ENCODE measurements around the gene TMEM201.

Gene TMEM201

DNA sequence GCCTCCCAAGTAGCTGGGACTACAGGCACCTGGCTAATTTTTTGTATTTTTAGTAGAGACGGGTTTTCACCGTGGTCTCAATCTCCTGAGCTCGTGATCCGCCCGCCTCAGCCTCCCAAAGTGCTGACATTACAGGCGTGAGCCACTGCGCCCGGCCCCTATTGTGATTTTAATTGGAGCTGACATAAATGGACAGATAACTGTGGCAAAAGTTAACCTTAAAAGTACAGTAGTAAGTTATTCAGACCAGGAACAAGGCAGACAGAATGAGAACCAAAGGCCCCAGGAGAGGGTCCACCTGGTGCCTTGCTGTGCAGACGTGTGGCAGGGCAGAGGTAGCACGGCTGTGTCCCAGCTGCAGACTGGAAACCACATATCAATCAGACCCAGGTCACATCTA is 11.0 kb downstream of the TMEM201 start:
- no peak overlapping the region for H2BK5ac ChIP-seq (ENCODE audit: low read length)
- no peak overlapping the region for H3K27ac ChIP-seq (ENCODE audit: low read depth, low read length)
- H3K4me2 ChIP-seq (ENCODE audit: low read length) = no peak overlapping the region
- H3K56ac ChIP-seq (ENCODE audit: low read length) = no peak overlapping the region
- no peak overlapping the region for H2AK5ac ChIP-seq (ENCODE audit: low read length)
- no peak overlapping the region for H3K23ac ChIP-seq (ENCODE audit: low read length)
- H3K79me2 ChIP-seq (ENCODE audit: control insufficient read depth, insufficient read depth, low read length) = peaks cover 3% of the 10 kb centered on the region
- no peak overlapping the region for H3K9ac ChIP-seq (ENCODE audit: low read length)
- peaks cover 5% of the 10 kb centered on the region for H3K36me3 ChIP-seq (ENCODE audit: control insufficient read depth, insufficient read depth, low read length)
- H3K18ac ChIP-seq (ENCODE audit: low read length) = no peak overlapping the region
- no CpG with 5 or more reads among the region's 10 CpGs for WGBS (ENCODE audit: extremely low coverage, insufficient coverage, low lambda C conversion rate)
- no peak overlapping the region for H3K4me3 ChIP-seq (ENCODE audit: low read length)
- H3K27me3 ChIP-seq (ENCODE audit: insufficient read depth, low read length, poor library complexity) = no peaks in the 10 kb centered on the region
- H2BK120ac ChIP-seq (ENCODE audit: low read depth, low read length) = no peak overlapping the region
- H3K4ac ChIP-seq (ENCODE audit: low read depth, low read length) = no peak overlapping the region
- no peak overlapping the region for H4K5ac ChIP-seq (ENCODE audit: low read length)
- no peaks in the 10 kb centered on the region for H3K4me1 ChIP-seq (ENCODE audit: control insufficient read depth, low read depth, low read length)
- peaks cover 4% of the 10 kb centered on the region for H3K79me1 ChIP-seq (ENCODE audit: low read length)
- H2BK15ac ChIP-seq (replicated peaks; ENCODE audit: low read depth) = no peak overlapping the region
- no peak for DNase-seq
- no peak overlapping the region for H4K8ac ChIP-seq (ENCODE audit: low read depth, low read length)

DNA sequence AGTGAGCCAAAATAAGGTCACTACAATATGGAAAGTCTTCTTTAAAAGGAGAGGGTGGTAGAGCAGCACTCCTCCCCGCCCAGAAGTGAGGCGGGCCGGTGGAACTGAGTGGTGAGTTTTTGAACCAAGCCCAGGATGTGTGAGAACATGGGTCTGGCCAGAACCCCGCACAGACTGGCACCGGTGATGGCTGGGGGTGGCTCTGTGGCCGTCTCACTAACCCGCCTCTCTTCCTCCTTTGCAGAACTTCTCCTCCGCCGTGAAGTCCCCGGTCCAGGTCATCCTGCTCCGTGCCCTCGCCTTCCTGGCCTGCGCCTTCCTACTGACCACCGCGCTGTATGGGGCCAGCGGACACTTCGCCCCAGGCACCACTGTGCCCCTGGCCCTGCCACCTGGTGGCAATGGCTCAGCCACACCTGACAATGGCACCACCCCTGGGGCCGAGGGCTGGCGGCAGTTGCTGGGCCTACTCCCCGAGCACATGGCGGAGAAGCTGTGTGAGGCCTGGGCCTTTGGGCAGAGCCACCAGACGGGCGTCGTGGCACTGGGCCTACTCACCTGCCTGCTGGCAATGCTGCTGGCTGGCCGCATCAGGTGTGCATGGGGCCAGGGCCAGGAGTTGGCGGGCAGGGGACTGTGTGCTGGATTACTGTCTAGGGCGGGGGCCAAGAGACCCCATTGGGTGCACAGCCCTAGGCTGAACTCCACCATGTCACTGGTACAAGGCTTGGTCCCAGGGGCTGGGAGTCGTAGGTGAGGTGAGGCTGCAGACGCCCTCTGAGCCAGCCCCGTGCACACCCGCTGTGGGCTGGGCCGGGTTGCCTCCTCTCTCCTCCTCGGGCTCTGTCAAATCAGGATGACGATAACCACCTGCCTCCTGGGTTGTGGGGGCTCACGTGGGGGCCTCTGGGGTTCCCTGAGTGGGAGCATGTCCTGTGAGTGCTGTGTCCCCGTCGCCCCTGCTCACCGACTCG is 12.4 kb downstream of the TMEM201 start:
- Histone ChIP-seq H3K36me3 (ENCODE audit: control insufficient read depth, insufficient read depth, low read length) (peaks cover 5% of the 10 kb centered on the region), H3K79me1 (ENCODE audit: low read length) (no peaks in the 10 kb centered on the region), H3K4me3 (ENCODE audit: low read length) (no peak overlapping the region), H4K8ac (ENCODE audit: low read depth, low read length) (no peak overlapping the region), H3K56ac (ENCODE audit: low read length) (no peak overlapping the region), H2BK5ac (ENCODE audit: low read length) (no peak overlapping the region), H3K27ac (ENCODE audit: low read depth, low read length) (no peak overlapping the region), H2AK5ac (ENCODE audit: low read length) (no peak overlapping the region), H4K5ac (ENCODE audit: low read length) (no peak overlapping the region), H3K4ac (ENCODE audit: low read depth, low read length) (no peak overlapping the region), H2BK15ac (replicated peaks; ENCODE audit: low read depth) (no peak overlapping the region), H3K27me3 (ENCODE audit: insufficient read depth, low read length, poor library complexity) (no peaks in the 10 kb centered on the region), H3K4me1 (ENCODE audit: control insufficient read depth, low read depth, low read length) (no peaks in the 10 kb centered on the region), H2BK120ac (ENCODE audit: low read depth, low read length) (no peak overlapping the region), H3K79me2 (ENCODE audit: control insufficient read depth, insufficient read depth, low read length) (no peaks in the 10 kb centered on the region), H3K4me2 (ENCODE audit: low read length) (no peak overlapping the region), H3K18ac (ENCODE audit: low read length) (no peak overlapping the region), H3K23ac (ENCODE audit: low read length) (no peak overlapping the region), H3K9ac (ENCODE audit: low read length) (no peak overlapping the region)
- DNase-seq = no peak
- WGBS (ENCODE audit: extremely low coverage, insufficient coverage, low lambda C conversion rate) = no CpG with 5 or more reads among the region's 39 CpGs

DNA sequence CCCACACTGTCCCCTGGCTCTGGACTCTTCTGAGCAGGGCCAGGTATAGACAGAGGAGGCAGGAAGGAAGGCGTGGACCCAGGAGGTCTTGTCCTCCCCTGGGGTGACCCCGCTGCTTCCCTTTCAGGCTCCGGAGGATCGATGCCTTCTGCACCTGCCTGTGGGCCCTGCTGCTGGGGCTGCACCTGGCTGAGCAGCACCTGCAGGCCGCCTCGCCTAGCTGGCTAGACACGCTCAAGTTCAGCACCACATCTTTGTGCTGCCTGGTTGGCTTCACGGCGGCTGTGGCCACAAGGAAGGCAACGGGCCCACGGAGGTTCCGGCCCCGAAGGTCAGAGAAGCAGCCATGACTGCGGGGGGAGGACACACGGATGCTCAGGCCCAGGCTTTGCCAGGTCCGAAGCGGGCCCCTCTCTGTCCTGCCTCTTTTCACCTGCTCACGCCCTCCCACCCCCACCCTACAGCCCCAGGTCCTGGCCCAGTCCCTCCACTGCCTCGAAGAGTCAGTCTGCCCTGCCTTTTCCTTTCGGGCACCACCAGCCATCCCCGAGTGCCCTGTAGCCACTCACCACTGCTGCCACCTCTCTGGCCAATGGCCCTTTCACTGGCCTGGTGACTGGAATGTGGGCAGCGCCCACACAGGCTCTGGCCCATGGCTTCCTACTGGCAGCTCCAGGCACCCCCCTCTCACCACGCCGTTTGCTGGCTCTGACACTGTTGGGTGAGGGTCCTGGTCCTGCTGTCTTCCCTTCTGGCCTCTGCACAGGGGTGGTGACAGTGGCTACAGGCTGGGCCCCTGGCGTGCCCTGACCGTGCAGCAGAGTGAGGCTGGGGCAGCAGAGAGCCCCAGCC is 13.5 kb downstream of the TMEM201 start:
- DNase-seq = no peak
- Histone ChIP-seq H3K79me2 (ENCODE audit: control insufficient read depth, insufficient read depth, low read length) (no peaks in the 10 kb centered on the region), H3K4ac (ENCODE audit: low read depth, low read length) (no peak overlapping the region), H3K4me1 (ENCODE audit: control insufficient read depth, low read depth, low read length) (no peaks in the 10 kb centered on the region), H2BK5ac (ENCODE audit: low read length) (no peak overlapping the region), H3K9ac (ENCODE audit: low read length) (no peak overlapping the region), H3K79me1 (ENCODE audit: low read length) (no peaks in the 10 kb centered on the region), H3K18ac (ENCODE audit: low read length) (no peak overlapping the region), H3K27me3 (ENCODE audit: insufficient read depth, low read length, poor library complexity) (no peaks in the 10 kb centered on the region), H3K4me2 (ENCODE audit: low read length) (no peak overlapping the region), H2BK120ac (ENCODE audit: low read depth, low read length) (no peak overlapping the region), H3K4me3 (ENCODE audit: low read length) (no peak overlapping the region), H2BK15ac (replicated peaks; ENCODE audit: low read depth) (no peak overlapping the region), H3K23ac (ENCODE audit: low read length) (no peak overlapping the region), H2AK5ac (ENCODE audit: low read length) (no peak overlapping the region), H3K36me3 (ENCODE audit: control insufficient read depth, insufficient read depth, low read length) (peaks cover 5% of the 10 kb centered on the region), H4K8ac (ENCODE audit: low read depth, low read length) (no peak overlapping the region), H4K5ac (ENCODE audit: low read length) (no peak overlapping the region), H3K27ac (ENCODE audit: low read depth, low read length) (no peak overlapping the region), H3K56ac (ENCODE audit: low read length) (no peak overlapping the region)
- no CpG with 5 or more reads among the region's 26 CpGs for WGBS (ENCODE audit: extremely low coverage, insufficient coverage, low lambda C conversion rate)

DNA sequence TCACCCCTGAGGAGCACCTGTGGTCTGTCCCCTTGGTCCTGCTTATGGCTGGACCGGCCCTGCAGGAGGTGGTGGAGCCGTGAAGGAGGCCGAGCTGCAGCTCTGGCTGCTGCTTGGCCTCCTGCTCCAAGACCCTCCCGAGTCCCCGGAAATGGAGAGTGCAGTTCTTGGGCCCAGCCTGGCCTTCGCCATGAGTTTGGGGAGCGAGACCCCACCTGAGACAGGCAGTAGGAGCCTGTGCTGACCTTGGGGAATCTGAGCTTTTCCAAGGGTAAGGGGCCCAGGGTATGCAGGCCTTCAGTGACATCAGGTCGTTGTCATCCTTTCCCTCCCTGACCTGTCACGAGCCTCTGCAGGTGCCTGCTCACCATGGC is 14.1 kb downstream of the TMEM201 start:
- H3K27me3 ChIP-seq (ENCODE audit: insufficient read depth, low read length, poor library complexity) = no peaks in the 10 kb centered on the region
- no peak overlapping the region for H3K27ac ChIP-seq (ENCODE audit: low read depth, low read length)
- no peak overlapping the region for H3K4ac ChIP-seq (ENCODE audit: low read depth, low read length)
- no peak overlapping the region for H3K18ac ChIP-seq (ENCODE audit: low read length)
- H3K23ac ChIP-seq (ENCODE audit: low read length) = no peak overlapping the region
- no peak overlapping the region for H2BK120ac ChIP-seq (ENCODE audit: low read depth, low read length)
- peaks cover 5% of the 10 kb centered on the region for H3K36me3 ChIP-seq (ENCODE audit: control insufficient read depth, insufficient read depth, low read length)
- no peaks in the 10 kb centered on the region for H3K4me1 ChIP-seq (ENCODE audit: control insufficient read depth, low read depth, low read length)
- DNase-seq = no peak
- no peak overlapping the region for H2AK5ac ChIP-seq (ENCODE audit: low read length)
- H3K79me1 ChIP-seq (ENCODE audit: low read length) = no peaks in the 10 kb centered on the region
- no peak overlapping the region for H3K4me2 ChIP-seq (ENCODE audit: low read length)
- no peak overlapping the region for H3K9ac ChIP-seq (ENCODE audit: low read length)
- H4K8ac ChIP-seq (ENCODE audit: low read depth, low read length) = no peak overlapping the region
- no peak overlapping the region for H3K4me3 ChIP-seq (ENCODE audit: low read length)
- H2BK5ac ChIP-seq (ENCODE audit: low read length) = no peak overlapping the region
- H3K79me2 ChIP-seq (ENCODE audit: control insufficient read depth, insufficient read depth, low read length) = no peaks in the 10 kb centered on the region
- no CpG with 5 or more reads among the region's 9 CpGs for WGBS (ENCODE audit: extremely low coverage, insufficient coverage, low lambda C conversion rate)
- H3K56ac ChIP-seq (ENCODE audit: low read length) = no peak overlapping the region
- H4K5ac ChIP-seq (ENCODE audit: low read length) = no peak overlapping the region
- H2BK15ac ChIP-seq (replicated peaks; ENCODE audit: low read depth) = no peak overlapping the region

DNA sequence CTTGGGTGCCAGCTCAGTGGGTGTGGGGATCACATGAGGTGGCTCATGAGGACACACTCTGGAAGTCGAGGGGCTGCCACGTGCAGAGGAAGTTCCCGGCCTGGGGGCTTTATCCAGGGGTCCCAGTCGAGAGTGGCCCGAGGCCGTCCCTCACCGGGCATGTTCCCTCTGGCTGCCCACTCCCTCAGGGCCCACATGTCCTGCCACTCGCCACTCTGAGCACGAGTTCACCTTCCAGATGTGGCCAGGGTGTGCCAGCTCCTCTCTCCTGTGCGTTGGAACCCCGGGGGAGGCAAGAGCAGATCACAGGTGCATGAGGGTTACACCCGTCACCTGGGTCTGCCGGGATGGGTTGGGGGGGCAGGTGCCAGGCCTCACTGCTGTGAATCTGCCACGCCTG is 14.6 kb downstream of the TMEM201 start:
- H3K4me3 ChIP-seq (ENCODE audit: low read length) = no peak overlapping the region
- no peak for DNase-seq
- H3K27me3 ChIP-seq (ENCODE audit: insufficient read depth, low read length, poor library complexity) = no peaks in the 10 kb centered on the region
- H3K18ac ChIP-seq (ENCODE audit: low read length) = no peak overlapping the region
- H2BK120ac ChIP-seq (ENCODE audit: low read depth, low read length) = no peak overlapping the region
- H3K56ac ChIP-seq (ENCODE audit: low read length) = no peak overlapping the region
- no peaks in the 10 kb centered on the region for H3K79me1 ChIP-seq (ENCODE audit: low read length)
- H3K4me1 ChIP-seq (ENCODE audit: control insufficient read depth, low read depth, low read length) = no peaks in the 10 kb centered on the region
- H3K79me2 ChIP-seq (ENCODE audit: control insufficient read depth, insufficient read depth, low read length) = no peaks in the 10 kb centered on the region
- no peak overlapping the region for H2BK15ac ChIP-seq (replicated peaks; ENCODE audit: low read depth)
- H3K9ac ChIP-seq (ENCODE audit: low read length) = no peak overlapping the region
- H3K36me3 ChIP-seq (ENCODE audit: control insufficient read depth, insufficient read depth, low read length) = peaks cover 5% of the 10 kb centered on the region
- H3K4me2 ChIP-seq (ENCODE audit: low read length) = no peak overlapping the region
- H4K8ac ChIP-seq (ENCODE audit: low read depth, low read length) = no peak overlapping the region
- WGBS (ENCODE audit: extremely low coverage, insufficient coverage, low lambda C conversion rate) = no CpG with 5 or more reads among the region's 14 CpGs
- H3K23ac ChIP-seq (ENCODE audit: low read length) = no peak overlapping the region
- H2BK5ac ChIP-seq (ENCODE audit: low read length) = no peak overlapping the region
- no peak overlapping the region for H4K5ac ChIP-seq (ENCODE audit: low read length)
- no peak overlapping the region for H3K4ac ChIP-seq (ENCODE audit: low read depth, low read length)
- no peak overlapping the region for H2AK5ac ChIP-seq (ENCODE audit: low read length)
- H3K27ac ChIP-seq (ENCODE audit: low read depth, low read length) = no peak overlapping the region

Data from mesendoderm (in vitro differentiated cells).